A549 (cell line): Measurements from ENCODE around the gene NEDD9. TPM values are rescaled to one million over a fixed set of nuclear protein-coding genes. Genes with fewer than 3 reads are reported as not detected.
A peak's percentile ranks its signal among the peaks of the same experiment; 100 is the strongest.

Source experiments
- ATAC-seq, 2 experiments: fragments of 200-7000 bp in 1 of 2; fragments of >200 bp in 1 of 2; cut with Nextera tagmentation in 1 of 2; cut with Tn5 transposase in 1 of 2; 3 replicates each; pipeline versions ENCODE4 v1.8.0 to v1.9.1; 2018 to 2020; ENCODE audit warnings: mild to moderate bottlenecking in 1 of 2, moderate library complexity in 1 of 2
- CTCF ChIA-PET: fragments of 300-600 bp; sonication (Branson Sonifier 250); formaldehyde crosslinking; extraction: SDS; loops from one replicate; lab custom pipeline; 2021; ENCODE audit warnings: antibody characterized with exemption, inconsistent platforms; lab: Yijun Ruan, JAX
- POLR2A ChIA-PET: fragments of 350-600 bp; formaldehyde crosslinking; extraction: SDS; loops from one replicate; lab custom pipeline; 2021; ENCODE audit warnings: antibody characterized with exemption, inconsistent platforms; lab: Yijun Ruan, JAX
- DNase-seq, 2 experiments: peaks; one replicate each; pipeline versions ENCODE4 v3.0.0 to v3.0.0-alpha.2; 2011 to 2016; ENCODE audit warnings: low read depth in 1 of 2, low spot score in 1 of 2
- FAIRE-seq: peaks from 2 replicates; lab custom pipeline; 2011; peaks lifted over from hg19 to GRCh38; lab: Jason Lieb, UNC
- H3K27ac ChIP-seq, 2 experiments: fragments of >200 bp; sonication (Bioruptor Twin); formaldehyde crosslinking; 3 replicates each; pipeline ENCODE4 v1.5.1; 2016 to 2017
- H3K4me1 ChIP-seq: fragments of >200 bp; sonication (Bioruptor Twin); formaldehyde crosslinking; 3 replicates; pipeline ENCODE4 v1.6.1; 2016
- H3K4me2 ChIP-seq: fragments of >200 bp; sonication (Bioruptor Twin); formaldehyde crosslinking; 3 replicates; pipeline ENCODE4 v1.6.1; 2016
- H3K4me3 ChIP-seq: fragments of >200 bp; sonication (Bioruptor Twin); formaldehyde crosslinking; 3 replicates; pipeline ENCODE4 v1.5.1; 2016
- H3K9me3 ChIP-seq: fragments of >200 bp; sonication (Bioruptor Twin); formaldehyde crosslinking; 3 replicates; pipeline ENCODE4 v1.6.1; 2016
- BHLHE40 ChIP-seq: IDR thresholded peaks from 2 replicates; pipeline ENCODE4 v1.6.1; 2012; ENCODE audit warnings: low read depth, low read length, inconsistent platforms
- CHD2 ChIP-seq: fragments of 150-350 bp; IDR thresholded peaks from 2 replicates; pipeline ENCODE4 v1.6.1; 2014; ENCODE audit warnings: low read length; ENCODE audit not compliant: partially characterized antibody
- EHF ChIP-seq: fragments of 250-450 bp; sonication (Bioruptor Pico); IDR thresholded peaks from 2 replicates; pipeline ENCODE4 v1.5.0; 2020; ENCODE audit warnings: mild to moderate bottlenecking
- FOSB ChIP-seq: fragments of 250-450 bp; sonication (Bioruptor Pico); IDR thresholded peaks from 2 replicates; pipeline ENCODE4 v1.5.0; 2020; ENCODE audit warnings: mild to moderate bottlenecking, moderate library complexity
- FOSL2 ChIP-seq, 2 experiments: fragments of 450-650 bp in 1 of 2; fragments of >200 bp in 1 of 2; sonication (Bioruptor Twin) in 1 of 2; formaldehyde crosslinking; IDR thresholded peaks; 2 replicates each; pipeline versions ENCODE4 v1.5.0 to v1.6.1; 2016 to 2020; ENCODE audit warnings: mild to moderate bottlenecking in 1 of 2, moderate library complexity in 1 of 2
- HMGXB4 ChIP-seq: fragments of 250-450 bp; sonication (Bioruptor Pico); IDR thresholded peaks from 2 replicates; pipeline ENCODE4 v1.5.0; 2021; ENCODE audit warnings: mild to moderate bottlenecking, moderate library complexity, borderline replicate concordance
- HOXA7 ChIP-seq: fragments of 250-450 bp; sonication (Bioruptor Pico); IDR thresholded peaks from 2 replicates; pipeline ENCODE4 v1.5.0; 2020; ENCODE audit warnings: mild to moderate bottlenecking, moderate library complexity
- JUN ChIP-seq, 2 experiments: fragments of >200 bp; sonication (Bioruptor Twin); formaldehyde crosslinking; IDR thresholded peaks; 2 replicates in 1 of 2; 3 replicates in 1 of 2; pipeline ENCODE4 v1.6.1; 2016 to 2017
- JUNB ChIP-seq: fragments of >200 bp; sonication (Bioruptor Twin); formaldehyde crosslinking; IDR thresholded peaks from 2 replicates; pipeline ENCODE4 v1.6.1; 2016
- KDM5A ChIP-seq: fragments of 200-600 bp; sonication (generic); IDR thresholded peaks from 2 replicates; pipeline ENCODE4 v1.6.1; 2016; ENCODE audit warnings: antibody characterized with exemption, mild to moderate bottlenecking
- PBX3 ChIP-seq: IDR thresholded peaks from 2 replicates; pipeline ENCODE4 v1.6.1; 2012
- PHF8 ChIP-seq: fragments of 200-600 bp; sonication (generic); IDR thresholded peaks from 2 replicates; pipeline ENCODE4 v1.6.1; 2016; ENCODE audit warnings: low read depth, mild to moderate bottlenecking, antibody characterized with exemption, moderate library complexity, borderline replicate concordance
- POLR2AphosphoS2 ChIP-seq: conservative IDR thresholded peaks from 2 replicates; pipeline ENCODE4 v1.6.1; 2012; ENCODE audit warnings: low read length, improper control_type of control experiment, inconsistent platforms
- RCOR1 ChIP-seq: fragments of 150-350 bp; IDR thresholded peaks from 2 replicates; pipeline ENCODE4 v1.6.1; 2014; ENCODE audit warnings: antibody characterized with exemption, low read length, low read depth
- TFCP2L1 ChIP-seq: fragments of 250-450 bp; sonication (Bioruptor Pico); IDR thresholded peaks from 2 replicates; pipeline ENCODE4 v1.5.0; 2021; ENCODE audit warnings: mild to moderate bottlenecking
- TP53 ChIP-seq: fragments of 250-450 bp; sonication (Bioruptor Pico); IDR thresholded peaks from 2 replicates; pipeline ENCODE4 v1.5.0; 2021; ENCODE audit warnings: mild to moderate bottlenecking, moderate library complexity
- WGBS: methylation state at CpG from one replicate; pipeline ENCODE4 v1.1.6; 2017; ENCODE audit errors: missing lambda C conversion rate; 5-methylcytosine and 5-hydroxymethylcytosine counted together
- polyA plus RNA-seq, 4 experiments: library from polyadenylated mRNA; depleted of rRNA in 3 of 4; stranded (reverse); fragments of >200 nt; fragmentation: RNase III in 1 of 4; extraction: RNeasy Plus Mini Kit Qiagen cat#74134 plus additional on column Dnase treatment in 1 of 4; gene quantifications; 2 replicates in 3 of 4; 3 replicates in 1 of 4; pipeline ENCODE4 v1.2.3, GENCODE V29; 2011 to 2017

Gene NEDD9
- polyA plus RNA-seq, 2 of the 4 experiments (the other 2 are of a cell fraction) = 46.7 to 79.6 TPM

GRCh38 chr6:11229655-11230046 is 2.8 kb downstream of the NEDD9 start:
- H3K27ac ChIP-seq = peak overlapping the region; percentile 88 to 91
- POLR2A ChIA-PET = interaction anchor here (1.0 to 3.6 kb wide), 7 partner anchors 12 to 203 kb away, joined by 4 to 34 read pairs (median 4); no protein-coding TSS in a partner anchor
- CTCF ChIA-PET = interaction anchor here (0.9 to 2.6 kb wide), 4 partner anchors 15 to 267 kb away, joined by 3 to 14 read pairs (median 6); no protein-coding TSS in a partner anchor
- 0% methylated on average over 5 of the region's 5 CpGs for WGBS
- no peaks in the 10 kb centered on the region for H3K9me3 ChIP-seq
- peaks cover 47% of the 10 kb centered on the region for H3K4me1 ChIP-seq
- peak overlapping the region; percentile 92 for H3K4me2 ChIP-seq
- H3K4me3 ChIP-seq = peak overlapping the region; percentile 65
- TF ChIP-seq HOXA7 (CRISPR knock-in tag) = 0 out of 2 replicates have a peak, but pooled peaks have one; percentile 28
- TF ChIP-seq JUN (IDR thresholded peaks at IDR 0.05) = peak in 1 of 2 experiments; percentile 5; a peak in 1 of 5 replicates
- TF ChIP-seq FOSB = no peak
- DNase-seq = no peak
- ATAC-seq = no peak
- no peak for FAIRE-seq

GRCh38 chr6:11228935-11229654 is 3.4 kb downstream of the NEDD9 start:
- no peak for FAIRE-seq
- peak in 1 of 2 experiments; percentile 48; a peak in 2 of 5 replicates for TF ChIP-seq JUN (IDR thresholded peaks at IDR 0.05)
- no peak for TF ChIP-seq FOSL2 (IDR thresholded peaks at IDR 0.05)
- TF ChIP-seq FOSL2 (CRISPR knock-in tag; IDR thresholded peaks at IDR 0.05) = no peak
- peak in 1 of 2 experiments; percentile 9; a peak in 2 of 6 replicates for ATAC-seq
- DNase-seq = peak in 1 of 2 experiments; percentile 57
- H3K4me3 ChIP-seq = peak overlapping the region; percentile 65
- H3K9me3 ChIP-seq = no peaks in the 10 kb centered on the region
- H3K4me1 ChIP-seq = peaks cover 53% of the 10 kb centered on the region
- H3K27ac ChIP-seq = peak overlapping the region; percentile 88 to 91
- ChIA-PET POLR2A (interaction anchor here (1.4 to 3.6 kb wide), 3 partner anchors 16 to 204 kb away, joined by 4 to 18 read pairs (median 4); no protein-coding TSS in a partner anchor), CTCF (interaction anchor here (0.9 to 2.6 kb wide), 2 partner anchors 50 to 85 kb away, joined by 3 to 8 read pairs; no protein-coding TSS in a partner anchor)
- WGBS = 3% methylated on average over 13 of the region's 20 CpGs
- peak overlapping the region; percentile 92 for H3K4me2 ChIP-seq

- no peak for ATAC-seq
- Histone ChIP-seq H3K9me3 (no peaks in the 10 kb centered on the region), H3K4me3 (peak overlapping the region; percentile 65), H3K4me2 (peak overlapping the region; percentile 92), H3K27ac (peak overlapping the region; percentile 88 to 91), H3K4me1 (peaks cover 58% of the 10 kb centered on the region)
- FAIRE-seq = no peak
- ChIA-PET CTCF (interaction anchor here (1.1 kb wide), 2 partner anchors 83 to 269 kb away, joined by 3 to 5 read pairs; no protein-coding TSS in a partner anchor), POLR2A (no interaction called here)
- DNase-seq = no peak
- 79% methylated on average over 4 of the region's 5 CpGs for WGBS
- TF ChIP-seq HMGXB4 (CRISPR knock-in tag) = no peak
- no peak for TF ChIP-seq PHF8
- TF ChIP-seq EHF = no peak
- TF ChIP-seq JUNB = no peak
- no peak for TF ChIP-seq CHD2
- no peak for TF ChIP-seq TFCP2L1 (CRISPR knock-in tag)
- TF ChIP-seq BHLHE40 = no peak
- TF ChIP-seq PBX3 = no peak
- TF ChIP-seq KDM5A = no peak
Observed at GRCh38 chr6:11227698-11228097, 4.8 kb downstream of the NEDD9 start.

- ATAC-seq (no peak), DNase-seq (no peak), FAIRE-seq (no peak)
- Histone ChIP-seq H3K4me2 (peak overlapping the region; percentile 92), H3K4me3 (no peak overlapping the region), H3K4me1 (peaks cover 75% of the 10 kb centered on the region), H3K9me3 (no peaks in the 10 kb centered on the region), H3K27ac (peak overlapping the region; percentile 39 to 76; a peak in 5 of 6 replicates)
- POLR2A ChIA-PET = interaction anchor here (0.7 kb wide), 1 partner anchor 114 kb away, joined by 3 read pairs; no protein-coding TSS in a partner anchor
- peak; percentile 83; the same call in 1 of the 2 replicates for TF ChIP-seq POLR2AphosphoS2
- TF ChIP-seq TP53 (CRISPR knock-in tag) = 0 out of 2 replicates have a peak, but pooled peaks have one; percentile 45
- TF ChIP-seq EHF = no peak
- TF ChIP-seq RCOR1 = no peak
- WGBS = 78% methylated on average over 3 of the region's 3 CpGs
- CTCF ChIA-PET = interaction anchor here (0.7 kb wide), 2 partner anchors 8 to 429 kb away, joined by 3 read pairs; no protein-coding TSS in a partner anchor
Observed at GRCh38 chr6:11226005-11226404, 6.5 kb downstream of the NEDD9 start.
